ENCODE measurements around the gene ASTN1.

The ASTN1 gene

DNA sequence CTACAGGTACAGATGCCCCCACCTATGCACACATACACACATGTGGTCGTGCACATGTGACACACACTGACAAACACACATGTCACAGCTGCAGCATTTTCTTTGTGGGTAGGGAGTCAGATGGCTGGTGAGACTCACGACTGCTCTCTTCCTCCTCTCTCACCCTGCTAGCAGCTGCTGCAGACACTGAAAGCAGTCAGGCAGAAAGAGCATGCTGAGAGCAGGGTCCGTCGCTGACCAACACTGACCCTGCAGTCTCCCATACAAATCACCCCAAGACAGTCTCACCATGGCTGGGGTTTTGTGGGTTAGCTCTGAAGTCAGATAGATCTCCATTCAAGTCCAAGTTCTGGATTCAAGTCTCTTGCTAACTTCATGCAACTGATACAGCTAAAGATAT, 188.3 kb downstream of the ASTN1 start:
- Mint-ChIP-seq H3K27ac (peak overlapping the region; percentile 27), H3K9me3 (no peaks in the 10 kb centered on the region)

DNA sequence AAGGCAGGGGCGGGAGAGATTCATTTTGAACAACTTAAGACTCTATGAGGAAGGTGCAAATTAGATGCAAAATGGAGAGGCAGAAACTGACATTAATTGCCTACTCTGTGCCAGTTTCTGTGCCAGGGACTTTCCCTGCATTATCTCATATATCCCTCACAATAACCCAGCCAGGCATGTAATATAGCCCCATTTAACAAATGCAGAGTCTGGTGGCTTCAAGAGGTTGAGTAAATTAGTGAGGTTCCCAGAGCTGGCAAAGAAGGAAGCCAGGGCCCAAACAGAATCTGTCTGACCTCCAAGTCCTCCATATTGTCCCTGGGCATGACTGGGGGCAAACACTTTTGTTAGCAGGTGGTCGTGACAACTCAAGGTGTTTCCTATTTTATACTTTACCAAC, 199.8 kb downstream of the ASTN1 start:
- TF ChIP-seq, protein P1, sequence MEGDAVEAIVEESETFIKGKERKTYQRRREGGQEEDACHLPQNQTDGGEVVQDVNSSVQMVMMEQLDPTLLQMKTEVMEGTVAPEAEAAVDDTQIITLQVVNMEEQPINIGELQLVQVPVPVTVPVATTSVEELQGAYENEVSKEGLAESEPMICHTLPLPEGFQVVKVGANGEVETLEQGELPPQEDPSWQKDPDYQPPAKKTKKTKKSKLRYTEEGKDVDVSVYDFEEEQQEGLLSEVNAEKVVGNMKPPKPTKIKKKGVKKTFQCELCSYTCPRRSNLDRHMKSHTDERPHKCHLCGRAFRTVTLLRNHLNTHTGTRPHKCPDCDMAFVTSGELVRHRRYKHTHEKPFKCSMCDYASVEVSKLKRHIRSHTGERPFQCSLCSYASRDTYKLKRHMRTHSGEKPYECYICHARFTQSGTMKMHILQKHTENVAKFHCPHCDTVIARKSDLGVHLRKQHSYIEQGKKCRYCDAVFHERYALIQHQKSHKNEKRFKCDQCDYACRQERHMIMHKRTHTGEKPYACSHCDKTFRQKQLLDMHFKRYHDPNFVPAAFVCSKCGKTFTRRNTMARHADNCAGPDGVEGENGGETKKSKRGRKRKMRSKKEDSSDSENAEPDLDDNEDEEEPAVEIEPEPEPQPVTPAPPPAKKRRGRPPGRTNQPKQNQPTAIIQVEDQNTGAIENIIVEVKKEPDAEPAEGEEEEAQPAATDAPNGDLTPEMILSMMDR (IDR thresholded peaks at IDR 0.05), result no peak
- Mint-ChIP-seq H3K9me3 (no peaks in the 10 kb centered on the region), H3K27ac (no peak overlapping the region), H3K4me1 (no peaks in the 10 kb centered on the region), H3K27me3 (ENCODE audit: low read depth, poor library complexity) (peaks cover 3% of the 10 kb centered on the region), H3K4me3 (no peak overlapping the region), H3K36me3 (ENCODE audit: low read depth) (no peaks in the 10 kb centered on the region)
- no peak for DNase-seq

More for the DNA sequence above, 188.3 kb downstream of the ASTN1 start:
- Mint-ChIP-seq H3K4me1 (peaks cover 18% of the 10 kb centered on the region), H3K4me3 (no peak overlapping the region), H3K27me3 (ENCODE audit: low read depth, poor library complexity) (no peaks in the 10 kb centered on the region), H3K36me3 (ENCODE audit: low read depth) (no peaks in the 10 kb centered on the region)
- TF ChIP-seq, protein P1 (IDR thresholded peaks at IDR 0.05), result no peak
- peak; percentile 28 for DNase-seq

DNA sequence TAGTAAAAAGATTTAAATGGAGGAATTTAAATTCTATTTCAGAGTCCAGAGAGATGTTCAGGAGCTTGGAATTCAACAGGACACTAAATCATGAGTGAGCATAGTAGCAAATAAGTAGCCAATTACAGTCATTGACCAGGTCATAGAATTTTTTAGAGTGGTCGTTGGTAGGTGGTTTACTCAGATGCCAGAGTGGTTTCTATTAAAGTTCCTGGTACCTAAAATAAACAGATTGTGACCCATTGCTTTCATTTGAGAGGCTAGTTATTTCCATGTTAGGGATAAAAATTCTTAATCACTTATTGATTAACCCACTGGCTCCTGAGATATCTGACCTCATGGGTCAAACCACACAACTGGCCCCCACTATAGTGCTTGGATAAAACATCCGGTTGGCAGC, 201.3 kb downstream of the ASTN1 start:
- H3K27ac Mint-ChIP-seq, result no peak overlapping the region
- H3K27me3 Mint-ChIP-seq (ENCODE audit: low read depth, poor library complexity), result peaks cover 3% of the 10 kb centered on the region
- TF ChIP-seq, protein P1 (IDR thresholded peaks at IDR 0.05), result no peak
- no peaks in the 10 kb centered on the region for H3K36me3 Mint-ChIP-seq (ENCODE audit: low read depth)
- no peak overlapping the region for H3K4me3 Mint-ChIP-seq
- H3K4me1 Mint-ChIP-seq, result no peaks in the 10 kb centered on the region
- H3K9me3 Mint-ChIP-seq, result no peaks in the 10 kb centered on the region
- no peak for DNase-seq

DNA sequence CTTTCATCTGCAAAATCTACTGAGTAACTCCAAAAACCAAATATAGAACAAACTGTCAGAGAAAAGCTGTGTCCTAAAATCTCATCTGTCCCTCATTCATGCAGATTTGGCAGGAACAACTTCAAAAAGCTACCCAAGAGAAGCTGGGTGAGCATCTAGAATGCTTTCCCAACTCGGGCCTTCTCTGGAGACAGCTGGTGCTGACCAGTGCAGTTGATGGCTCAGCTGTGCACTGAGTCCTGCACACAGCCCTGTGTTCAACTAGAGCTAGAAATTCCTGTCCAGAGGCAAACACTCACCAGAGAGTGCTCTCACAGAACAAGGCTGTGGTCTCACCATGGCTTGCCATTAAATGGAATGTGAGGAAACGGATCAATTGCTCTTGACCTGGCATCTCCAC, 202.8 kb downstream of the ASTN1 start:
- Mint-ChIP-seq H3K27me3 (ENCODE audit: low read depth, poor library complexity) (no peaks in the 10 kb centered on the region), H3K9me3 (no peaks in the 10 kb centered on the region), H3K4me3 (no peak overlapping the region), H3K4me1 (no peaks in the 10 kb centered on the region), H3K36me3 (ENCODE audit: low read depth) (no peaks in the 10 kb centered on the region), H3K27ac (no peak overlapping the region)
- no peak for DNase-seq
- TF ChIP-seq, protein P1 (IDR thresholded peaks at IDR 0.05), result no peak

DNA sequence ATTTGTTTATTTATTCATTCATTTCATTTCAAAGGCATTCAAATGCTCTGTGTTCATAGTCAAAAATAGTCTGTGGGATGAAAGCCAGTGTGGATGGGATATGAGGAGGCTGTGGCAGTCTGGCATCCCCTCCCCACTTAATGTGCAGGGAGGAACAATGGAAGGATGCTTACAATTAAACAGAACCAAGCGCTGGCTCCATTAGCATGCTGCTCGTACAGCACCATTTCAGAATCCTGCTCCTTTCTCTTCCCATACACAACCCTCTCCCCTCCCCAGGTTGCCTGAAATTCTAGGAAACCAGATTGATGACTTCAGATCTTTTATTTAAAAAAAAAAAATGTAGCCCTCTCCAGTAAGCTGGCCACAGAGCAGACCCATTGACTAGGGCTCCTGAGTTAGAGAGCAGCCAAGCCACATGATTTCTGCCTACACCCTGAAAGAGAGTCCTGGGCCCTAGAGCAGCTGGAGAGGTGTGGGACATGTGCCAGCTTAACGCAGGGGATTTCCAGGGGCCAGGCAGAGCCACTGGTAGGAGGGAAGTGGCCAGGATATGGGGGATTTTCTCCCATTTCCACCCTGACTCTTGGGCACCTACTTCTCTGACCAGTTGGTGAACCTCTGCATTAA, 205.2 kb downstream of the ASTN1 start:
- TF ChIP-seq, protein P1 (IDR thresholded peaks at IDR 0.05), result no peak
- peaks cover 3% of the 10 kb centered on the region for H3K27me3 Mint-ChIP-seq (ENCODE audit: low read depth, poor library complexity)
- H3K4me1 Mint-ChIP-seq, result no peaks in the 10 kb centered on the region
- H3K27ac Mint-ChIP-seq, result no peak overlapping the region
- H3K36me3 Mint-ChIP-seq (ENCODE audit: low read depth), result no peaks in the 10 kb centered on the region
- no peaks in the 10 kb centered on the region for H3K9me3 Mint-ChIP-seq
- no peak for DNase-seq
- H3K4me3 Mint-ChIP-seq, result no peak overlapping the region

DNA sequence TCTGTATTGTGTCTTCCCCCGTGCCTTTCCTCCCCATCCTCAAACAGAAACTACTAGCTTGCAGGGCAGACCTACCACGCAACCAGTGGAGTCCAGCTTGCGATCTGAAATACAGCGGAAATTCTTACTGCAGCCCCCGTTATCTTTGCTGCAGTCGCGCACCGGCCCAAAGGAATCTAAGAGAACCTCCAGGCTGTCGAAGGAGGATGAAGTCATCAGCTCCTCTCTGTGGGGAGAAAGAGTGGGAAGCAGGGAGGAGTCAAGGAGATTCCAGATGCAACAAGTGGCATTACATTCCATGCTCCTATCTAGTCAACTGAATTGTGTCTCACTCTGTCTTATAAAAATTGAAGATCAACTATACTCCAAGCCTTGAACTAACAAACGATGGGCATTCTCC, 206.9 kb downstream of the ASTN1 start:
- peaks cover 5% of the 10 kb centered on the region for H3K27me3 Mint-ChIP-seq (ENCODE audit: low read depth, poor library complexity)
- no peak overlapping the region for H3K4me3 Mint-ChIP-seq
- TF ChIP-seq, protein P1 (IDR thresholded peaks at IDR 0.05), result no peak
- DNase-seq, result no peak
- no peak overlapping the region for H3K27ac Mint-ChIP-seq
- no peaks in the 10 kb centered on the region for H3K9me3 Mint-ChIP-seq
- H3K36me3 Mint-ChIP-seq (ENCODE audit: low read depth), result no peaks in the 10 kb centered on the region
- peaks cover 6% of the 10 kb centered on the region for H3K4me1 Mint-ChIP-seq

Data from nephron progenitor cell (in vitro differentiated cells).